Measurements from ENCODE around the gene NEB. TPM values are rescaled to one million over a fixed set of nuclear protein-coding genes. Genes with fewer than 3 reads are reported as not detected.
A peak's percentile ranks its signal among the peaks of the same experiment; 100 is the strongest.

The NEB gene
- polyA plus RNA-seq, 1 of the 3 experiments (the other 2 are of a cell fraction): 0.02 TPM

DNA sequence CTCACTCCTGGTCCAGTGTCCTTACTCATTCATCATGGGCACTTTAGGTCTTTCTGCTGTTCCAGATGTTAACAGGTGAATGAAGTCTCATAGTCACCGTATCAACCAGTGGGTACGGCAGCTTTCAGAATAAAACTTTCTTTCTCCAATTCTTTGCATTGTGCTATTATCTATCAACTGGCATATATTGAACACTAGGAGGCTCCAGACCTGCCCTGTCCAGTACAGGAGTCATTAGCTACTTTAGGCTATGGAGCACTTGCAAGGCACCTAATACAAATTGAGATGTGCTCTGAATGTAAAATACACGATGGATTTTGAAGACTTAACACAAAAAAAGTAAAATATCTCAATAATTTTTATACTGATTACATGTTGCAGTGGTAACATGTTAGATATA lies 43.2 kb upstream of the NEB start:
- Histone ChIP-seq H3K79me2 (ENCODE audit: insufficient read depth) (no peaks in the 10 kb centered on the region), H3F3A (replicated peaks; ENCODE audit: insufficient read depth) (peaks cover 4% of the 10 kb centered on the region), H3K4me1 (ENCODE audit: control insufficient read depth in 1 of 2, insufficient read depth in 2 of 2, low read depth in 1 of 2, low read length in 1 of 2) (peaks cover 0 to 9% of the 10 kb centered on the region in 2 experiments; a peak in 3 of 4 replicates), H2AFZ (ENCODE audit: low read depth) (no peak overlapping the region), H3K9me2 (no peaks in the 10 kb centered on the region), H3K9ac (no peak overlapping the region), H3K27ac (ENCODE audit: low read depth in 2 of 2, low read length in 1 of 2) (no peak overlapping the region), H3K4me2 (no peak overlapping the region), H3K9me3 (no peaks in the 10 kb centered on the region), H3K4me3 (ENCODE audit: low read depth in 2 of 2, low read length in 1 of 2) (no peak overlapping the region), H3K36me3 (replicated peaks in 1 of 2; ENCODE audit: control insufficient read depth in 1 of 2, insufficient read depth in 2 of 2, low read length in 1 of 2) (peaks cover 7 to 12% of the 10 kb centered on the region in 2 experiments), H4K20me1 (ENCODE audit: insufficient read depth) (no peaks in the 10 kb centered on the region), H3K27me3 (ENCODE audit: insufficient read depth) (no peaks in the 10 kb centered on the region)
- no peak for DNase-seq
- CTCF ChIA-PET: no interaction called here
- POLR2A ChIA-PET: no interaction called here
- 97% methylated on average over 3 of the region's 3 CpGs for WGBS (ENCODE audit: low lambda C conversion rate)
- TF ChIP-seq JUND (IDR thresholded peaks at IDR 0.05): no peak
- TF ChIP-seq MEF2A (IDR thresholded peaks at IDR 0.05; ENCODE audit: borderline replicate concordance, low read depth): no peak
- TF ChIP-seq SIN3A (IDR thresholded peaks at IDR 0.05; ENCODE audit: borderline replicate concordance, low read depth, low read length): no peak
- TF ChIP-seq, protein P1, sequence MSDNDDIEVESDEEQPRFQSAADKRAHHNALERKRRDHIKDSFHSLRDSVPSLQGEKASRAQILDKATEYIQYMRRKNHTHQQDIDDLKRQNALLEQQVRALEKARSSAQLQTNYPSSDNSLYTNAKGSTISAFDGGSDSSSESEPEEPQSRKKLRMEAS (IDR thresholded peaks at IDR 0.05; ENCODE audit: low read depth): no peak
- TF ChIP-seq, protein P2, sequence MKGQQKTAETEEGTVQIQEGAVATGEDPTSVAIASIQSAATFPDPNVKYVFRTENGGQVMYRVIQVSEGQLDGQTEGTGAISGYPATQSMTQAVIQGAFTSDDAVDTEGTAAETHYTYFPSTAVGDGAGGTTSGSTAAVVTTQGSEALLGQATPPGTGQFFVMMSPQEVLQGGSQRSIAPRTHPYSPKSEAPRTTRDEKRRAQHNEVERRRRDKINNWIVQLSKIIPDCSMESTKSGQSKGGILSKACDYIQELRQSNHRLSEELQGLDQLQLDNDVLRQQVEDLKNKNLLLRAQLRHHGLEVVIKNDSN (IDR thresholded peaks at IDR 0.05; ENCODE audit: borderline replicate concordance, low read depth): no peak
- TF ChIP-seq, protein P3, sequence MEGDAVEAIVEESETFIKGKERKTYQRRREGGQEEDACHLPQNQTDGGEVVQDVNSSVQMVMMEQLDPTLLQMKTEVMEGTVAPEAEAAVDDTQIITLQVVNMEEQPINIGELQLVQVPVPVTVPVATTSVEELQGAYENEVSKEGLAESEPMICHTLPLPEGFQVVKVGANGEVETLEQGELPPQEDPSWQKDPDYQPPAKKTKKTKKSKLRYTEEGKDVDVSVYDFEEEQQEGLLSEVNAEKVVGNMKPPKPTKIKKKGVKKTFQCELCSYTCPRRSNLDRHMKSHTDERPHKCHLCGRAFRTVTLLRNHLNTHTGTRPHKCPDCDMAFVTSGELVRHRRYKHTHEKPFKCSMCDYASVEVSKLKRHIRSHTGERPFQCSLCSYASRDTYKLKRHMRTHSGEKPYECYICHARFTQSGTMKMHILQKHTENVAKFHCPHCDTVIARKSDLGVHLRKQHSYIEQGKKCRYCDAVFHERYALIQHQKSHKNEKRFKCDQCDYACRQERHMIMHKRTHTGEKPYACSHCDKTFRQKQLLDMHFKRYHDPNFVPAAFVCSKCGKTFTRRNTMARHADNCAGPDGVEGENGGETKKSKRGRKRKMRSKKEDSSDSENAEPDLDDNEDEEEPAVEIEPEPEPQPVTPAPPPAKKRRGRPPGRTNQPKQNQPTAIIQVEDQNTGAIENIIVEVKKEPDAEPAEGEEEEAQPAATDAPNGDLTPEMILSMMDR (IDR thresholded peaks at IDR 0.05): 0 out of 2 replicates have a peak, but pooled peaks have one; percentile 17
- no peak for TF ChIP-seq GATA2 (CRISPR knock-in tag; IDR thresholded peaks at IDR 0.05)
- no peak for TF ChIP-seq FOSL2 (IDR thresholded peaks at IDR 0.05; ENCODE audit: borderline replicate concordance, low read depth)
- 0 out of 2 replicates have a peak, but pooled peaks have one; percentile 8 for TF ChIP-seq RAD21 (IDR thresholded peaks at IDR 0.05; ENCODE audit: low read length)
- TF ChIP-seq ELF1 (IDR thresholded peaks at IDR 0.05): no peak

DNA sequence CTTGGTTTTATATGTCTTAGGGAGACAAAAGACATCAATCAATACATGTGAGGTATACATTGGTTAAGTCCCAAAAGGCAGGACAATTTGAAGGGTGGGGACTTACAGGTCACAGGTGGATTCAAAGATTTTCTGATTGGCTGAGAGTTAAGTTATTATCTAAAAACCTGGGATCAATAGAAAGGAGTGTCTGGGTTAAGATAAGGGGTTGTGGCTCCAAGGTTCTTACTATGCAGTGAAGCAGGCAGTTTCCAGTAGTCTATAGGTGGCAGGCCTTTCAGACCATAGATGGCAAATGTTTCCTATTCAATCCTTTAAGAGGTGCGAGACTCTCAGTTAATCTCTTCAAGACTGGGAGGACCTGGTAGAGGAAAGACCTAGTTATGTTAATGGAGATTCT lies 42.1 kb upstream of the NEB start:
- ChIA-PET CTCF (no interaction called here), POLR2A (no interaction called here)
- Histone ChIP-seq H3K9me3 (no peaks in the 10 kb centered on the region), H2AFZ (ENCODE audit: low read depth) (no peak overlapping the region), H3K9ac (no peak overlapping the region), H4K20me1 (ENCODE audit: insufficient read depth) (no peaks in the 10 kb centered on the region), H3K4me2 (no peak overlapping the region), H3F3A (replicated peaks; ENCODE audit: insufficient read depth) (peaks cover 4% of the 10 kb centered on the region), H3K36me3 (replicated peaks in 1 of 2; ENCODE audit: control insufficient read depth in 1 of 2, insufficient read depth in 2 of 2, low read length in 1 of 2) (peaks cover 5 to 9% of the 10 kb centered on the region in 2 experiments), H3K27me3 (ENCODE audit: insufficient read depth) (no peaks in the 10 kb centered on the region), H3K27ac (ENCODE audit: low read depth in 2 of 2, low read length in 1 of 2) (no peak overlapping the region), H3K4me1 (ENCODE audit: control insufficient read depth in 1 of 2, insufficient read depth in 2 of 2, low read depth in 1 of 2, low read length in 1 of 2) (peaks cover 0 to 9% of the 10 kb centered on the region in 2 experiments; a peak in 3 of 4 replicates), H3K79me2 (ENCODE audit: insufficient read depth) (no peaks in the 10 kb centered on the region), H3K9me2 (no peaks in the 10 kb centered on the region), H3K4me3 (ENCODE audit: low read depth in 2 of 2, low read length in 1 of 2) (no peak overlapping the region)
- no peak for DNase-seq
- WGBS (ENCODE audit: low lambda C conversion rate): 100% methylated on average over 1 of the region's 1 CpG
- TF ChIP-seq MEF2A (IDR thresholded peaks at IDR 0.05; ENCODE audit: borderline replicate concordance, low read depth): no peak
- no peak for TF ChIP-seq RXRA (IDR thresholded peaks at IDR 0.05; ENCODE audit: borderline replicate concordance, low read depth)
- TF ChIP-seq, protein P4, sequence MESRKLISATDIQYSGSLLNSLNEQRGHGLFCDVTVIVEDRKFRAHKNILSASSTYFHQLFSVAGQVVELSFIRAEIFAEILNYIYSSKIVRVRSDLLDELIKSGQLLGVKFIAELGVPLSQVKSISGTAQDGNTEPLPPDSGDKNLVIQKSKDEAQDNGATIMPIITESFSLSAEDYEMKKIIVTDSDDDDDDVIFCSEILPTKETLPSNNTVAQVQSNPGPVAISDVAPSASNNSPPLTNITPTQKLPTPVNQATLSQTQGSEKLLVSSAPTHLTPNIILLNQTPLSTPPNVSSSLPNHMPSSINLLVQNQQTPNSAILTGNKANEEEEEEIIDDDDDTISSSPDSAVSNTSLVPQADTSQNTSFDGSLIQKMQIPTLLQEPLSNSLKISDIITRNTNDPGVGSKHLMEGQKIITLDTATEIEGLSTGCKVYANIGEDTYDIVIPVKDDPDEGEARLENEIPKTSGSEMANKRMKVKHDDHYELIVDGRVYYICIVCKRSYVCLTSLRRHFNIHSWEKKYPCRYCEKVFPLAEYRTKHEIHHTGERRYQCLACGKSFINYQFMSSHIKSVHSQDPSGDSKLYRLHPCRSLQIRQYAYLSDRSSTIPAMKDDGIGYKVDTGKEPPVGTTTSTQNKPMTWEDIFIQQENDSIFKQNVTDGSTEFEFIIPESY (IDR thresholded peaks at IDR 0.05; ENCODE audit: borderline replicate concordance, low read depth): no peak
- no peak for TF ChIP-seq FOXM1 (IDR thresholded peaks at IDR 0.05; ENCODE audit: low read depth)
- no peak for TF ChIP-seq SMC3 (IDR thresholded peaks at IDR 0.05; ENCODE audit: low read depth, low read length)
- no peak for TF ChIP-seq NFIC (IDR thresholded peaks at IDR 0.05; ENCODE audit: borderline replicate concordance)
- TF ChIP-seq, protein P1 (IDR thresholded peaks at IDR 0.05; ENCODE audit: low read depth): no peak
- TF ChIP-seq, protein P5, sequence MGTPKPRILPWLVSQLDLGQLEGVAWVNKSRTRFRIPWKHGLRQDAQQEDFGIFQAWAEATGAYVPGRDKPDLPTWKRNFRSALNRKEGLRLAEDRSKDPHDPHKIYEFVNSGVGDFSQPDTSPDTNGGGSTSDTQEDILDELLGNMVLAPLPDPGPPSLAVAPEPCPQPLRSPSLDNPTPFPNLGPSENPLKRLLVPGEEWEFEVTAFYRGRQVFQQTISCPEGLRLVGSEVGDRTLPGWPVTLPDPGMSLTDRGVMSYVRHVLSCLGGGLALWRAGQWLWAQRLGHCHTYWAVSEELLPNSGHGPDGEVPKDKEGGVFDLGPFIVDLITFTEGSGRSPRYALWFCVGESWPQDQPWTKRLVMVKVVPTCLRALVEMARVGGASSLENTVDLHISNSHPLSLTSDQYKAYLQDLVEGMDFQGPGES (IDR thresholded peaks at IDR 0.05; ENCODE audit: low read depth, low read length): no peak
- TF ChIP-seq, protein P3 (IDR thresholded peaks at IDR 0.05): no peak
- no peak for TF ChIP-seq GATA2 (CRISPR knock-in tag; IDR thresholded peaks at IDR 0.05)
- TF ChIP-seq CHD2 (IDR thresholded peaks at IDR 0.05; ENCODE audit: low read length, partially characterized antibody): no peak
- TF ChIP-seq, protein P2 (IDR thresholded peaks at IDR 0.05; ENCODE audit: borderline replicate concordance, low read depth): no peak

All from SK-N-SH (cell line).